Measurements from ENCODE around the gene DYSF.

DNA sequence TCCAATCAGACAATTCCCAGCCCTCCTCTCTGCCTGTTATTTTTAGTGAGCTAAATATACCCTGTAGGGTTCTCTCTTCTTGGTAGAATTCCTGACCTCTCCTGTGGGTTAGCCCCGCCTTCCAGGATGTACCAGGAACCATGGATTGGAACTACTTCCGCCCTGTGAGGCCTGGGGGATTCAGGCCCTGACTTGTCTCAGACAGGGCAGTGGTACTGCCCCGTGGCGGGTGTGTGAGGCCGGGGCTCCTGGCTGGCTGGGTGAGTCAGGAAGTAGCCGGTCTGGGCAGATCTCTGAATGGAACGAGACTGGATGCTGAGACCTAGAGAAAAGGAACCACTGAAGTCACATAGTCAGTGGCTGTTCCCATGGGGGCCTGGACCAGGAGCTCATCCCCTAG is 50.5 kb downstream of the DYSF start:
- no peak for TF ChIP-seq CTCF (IDR thresholded peaks at IDR 0.05)
- TF ChIP-seq POLR2A (IDR thresholded peaks at IDR 0.05; ENCODE audit: low read depth), result no peak
- TF ChIP-seq POLR2AphosphoS5 (IDR thresholded peaks at IDR 0.05), result peak; percentile 47 to 58
